Subcutaneous adipose tissue (tissue), 4 donors: Measurements from ENCODE around the gene AVP. TPM values are rescaled to one million over a fixed set of nuclear protein-coding genes. Genes with fewer than 3 reads are reported as not detected.

Experiments used
- CTCF ChIP-seq: fragments of 450-650 bp; IDR thresholded peaks from one replicate; pipeline ENCODE4 v1.5.1; 2016; ENCODE audit warnings: low read depth, mild to moderate bottlenecking, control low read depth, antibody characterized with exemption, moderate library complexity
- total RNA-seq, 4 donors: library from RNA; depleted of rRNA; stranded (reverse); fragments of >200 nt; gene quantifications; one replicate each; pipeline ENCODE4 v1.1.0, GENCODE V29; 2016

Gene AVP
- total RNA-seq, 4 donors from 2014 or later = 4.3 to 4.6 TPM; not detected in 2

GRCh38 chr20:3059489-3059888 is 25.0 kb downstream of the AVP start:
- TF ChIP-seq CTCF = no peak

GRCh38 chr20:3051385-3052019 is 33.0 kb downstream of the AVP start:
- TF ChIP-seq CTCF = no peak

GRCh38 chr20:3047486-3048419 is 36.8 kb downstream of the AVP start:
- TF ChIP-seq CTCF = no peak

- TF ChIP-seq CTCF = no peak
Observed at GRCh38 chr20:3046677-3047462, 37.7 kb downstream of the AVP start.

GRCh38 chr20:3045816-3046676 is 38.5 kb downstream of the AVP start, which contains the start of gene MRPS26:
Gene MRPS26, plus strand, starts transcription at chr20:3046052. Its CDS starts 17 bp downstream, at chr20:3046069.
- TF ChIP-seq CTCF = no peak

- TF ChIP-seq CTCF = no peak
Observed at GRCh38 chr20:3045042-3045815, 39.3 kb downstream of the AVP start.
